Right lobe of liver (tissue), 6 donors: Measurements from ENCODE around the gene NT5DC3. TPM values are rescaled to one million over a fixed set of nuclear protein-coding genes. Genes with fewer than 3 reads are reported as not detected.

Experiments
- ATAC-seq, 4 donors: fragments of 200-7000 bp; cut with Tn5 transposase; one replicate each; pipeline ENCODE4 v1.9.1; 2020; ENCODE audit warnings: mild to moderate bottlenecking in 4 of 4, moderate library complexity in 4 of 4
- DNase-seq, 3 donors: peaks; one replicate each; pipeline ENCODE4 v3.0.0-alpha.2; 2020
- H3K27ac ChIP-seq, 3 donors: fragments of 200-600 bp; one replicate each; pipeline ENCODE4 v1.8.0; 2022
- H3K27me3 ChIP-seq, 2 donors: fragments of 200-600 bp; one replicate each; pipeline ENCODE4 v1.8.0; 2022
- H3K36me3 ChIP-seq, 4 donors: fragments of 200-600 bp; sonication (generic) in 1 of 4; one replicate each; pipeline versions ENCODE4 v1.5.1 to v1.8.0; 2017 to 2022; ENCODE audit warnings: control low read depth in 1 of 4
- H3K4me1 ChIP-seq, 4 donors: fragments of 200-600 bp; sonication (generic) in 1 of 4; one replicate each; pipeline versions ENCODE4 v1.5.1 to v1.8.0; 2017 to 2022; ENCODE audit warnings: control low read depth in 1 of 4
- H3K4me3 ChIP-seq, 3 donors: fragments of 200-600 bp; one replicate each; pipeline ENCODE4 v1.8.0; 2022
- H3K9me3 ChIP-seq, 4 donors: fragments of 200-600 bp; sonication (generic) in 1 of 4; one replicate each; pipeline versions ENCODE4 v1.5.1 to v1.8.0; 2017 to 2022; ENCODE audit warnings: control low read depth in 1 of 4
- POLR2A ChIP-seq: fragments of 450-650 bp; IDR thresholded peaks from one replicate; pipeline ENCODE4 v1.6.1; 2017; ENCODE audit warnings: antibody characterized with exemption, mild to moderate bottlenecking
- WGBS: methylation state at CpG from one replicate; pipeline ENCODE4 v1.1.6; 2018; ENCODE audit warnings: low coverage, low lambda C conversion rate; ENCODE audit not compliant: insufficient coverage; ENCODE audit errors: missing lambda C conversion rate; 5-methylcytosine and 5-hydroxymethylcytosine counted together
- intact Hi-C, 2 donors: fragments of 100-400 bp; cut with DNase I; formaldehyde crosslinking; loops; one replicate each; pipeline versions ENCODE4 v1.11.2 to v1.14.1; 2022
- total RNA-seq, 6 experiments: library from RNA; depleted of rRNA in 2 of 6; stranded (reverse); fragments of >200 nt in 2 of 6; fragmentation: NEBNext Ultra II Directional in 3 of 6; extraction: Animal tissue kit (Norgen Biotek cat#: 25700) in 3 of 6; gene quantifications; one replicate each; pipeline versions ENCODE4 v1.1.0 to v1.2.4, GENCODE V29; 2016 to 2023
- TF ChIP-seq, protein P1 (sequence below), 4 donors: fragments of 200-600 bp in 3 of 4; fragments of 450-650 bp in 1 of 4; IDR thresholded peaks; one replicate each; pipeline versions ENCODE4 v1.5.1 to v1.8.0; 2016 to 2022; ENCODE audit warnings: antibody characterized with exemption in 4 of 4, mild to moderate bottlenecking in 2 of 4
- donor health status: DM: no; HTN: yes; CAD: no.
- donor health status: DM: no; HTN: no; CAD: no.
- donor health status: DM: no; HTN: no; CAD: no.
- donor health status: DM: no; HTN: yes; CAD: no.
- donor health status: DM: no; HTN: yes; CAD: no.

Gene NT5DC3
- total RNA-seq, 6 experiments from 2014 or later: 3.3 to 10.2 (median 6.6) TPM

GRCh38 chr12:103734863-103735262 lies 106.2 kb downstream of the NT5DC3 start:
- H3K4me3 ChIP-seq: no peak overlapping the region
- 72% methylated on average over 2 of the region's 2 CpGs for WGBS

DNA sequence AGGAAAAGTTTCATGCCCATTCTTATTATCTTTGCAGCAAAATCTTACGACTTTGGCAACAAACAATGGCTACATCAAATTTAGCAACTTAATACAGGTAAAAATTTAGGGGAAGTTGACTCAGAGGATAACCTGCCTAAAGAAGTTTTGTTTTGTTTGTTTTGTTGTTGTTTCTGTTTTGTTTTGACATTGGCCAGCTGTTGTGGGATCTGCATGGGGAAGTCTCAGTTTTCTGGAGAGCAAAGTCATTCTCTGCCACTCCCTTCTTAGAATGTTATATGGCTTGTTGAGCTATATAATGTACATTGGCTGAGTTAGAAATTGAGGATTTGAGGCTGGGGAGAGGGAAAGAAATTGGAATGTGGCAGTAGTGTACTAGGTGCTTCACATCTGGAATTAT lies 109.5 kb downstream of the NT5DC3 start:
- TF ChIP-seq POLR2A: no peak
- TF ChIP-seq, protein P1, sequence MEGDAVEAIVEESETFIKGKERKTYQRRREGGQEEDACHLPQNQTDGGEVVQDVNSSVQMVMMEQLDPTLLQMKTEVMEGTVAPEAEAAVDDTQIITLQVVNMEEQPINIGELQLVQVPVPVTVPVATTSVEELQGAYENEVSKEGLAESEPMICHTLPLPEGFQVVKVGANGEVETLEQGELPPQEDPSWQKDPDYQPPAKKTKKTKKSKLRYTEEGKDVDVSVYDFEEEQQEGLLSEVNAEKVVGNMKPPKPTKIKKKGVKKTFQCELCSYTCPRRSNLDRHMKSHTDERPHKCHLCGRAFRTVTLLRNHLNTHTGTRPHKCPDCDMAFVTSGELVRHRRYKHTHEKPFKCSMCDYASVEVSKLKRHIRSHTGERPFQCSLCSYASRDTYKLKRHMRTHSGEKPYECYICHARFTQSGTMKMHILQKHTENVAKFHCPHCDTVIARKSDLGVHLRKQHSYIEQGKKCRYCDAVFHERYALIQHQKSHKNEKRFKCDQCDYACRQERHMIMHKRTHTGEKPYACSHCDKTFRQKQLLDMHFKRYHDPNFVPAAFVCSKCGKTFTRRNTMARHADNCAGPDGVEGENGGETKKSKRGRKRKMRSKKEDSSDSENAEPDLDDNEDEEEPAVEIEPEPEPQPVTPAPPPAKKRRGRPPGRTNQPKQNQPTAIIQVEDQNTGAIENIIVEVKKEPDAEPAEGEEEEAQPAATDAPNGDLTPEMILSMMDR (IDR thresholded peaks at IDR 0.05): no peak
- intact Hi-C loops: no loop called here
- no peaks in the 10 kb centered on the region for H3K4me1 ChIP-seq
- WGBS: 80% methylated on average over 1 of the region's 1 CpG
- no peak overlapping the region for H3K27ac ChIP-seq
- H3K36me3 ChIP-seq: no peaks in the 10 kb centered on the region
- H3K27me3 ChIP-seq: no peaks in the 10 kb centered on the region
- no peak for ATAC-seq
- DNase-seq: no peak
- H3K4me3 ChIP-seq: no peak overlapping the region
- no peaks in the 10 kb centered on the region for H3K9me3 ChIP-seq

More at GRCh38 chr12:103734863-103735262, 106.2 kb downstream of the NT5DC3 start:
- TF ChIP-seq, protein P1 (IDR thresholded peaks at IDR 0.05): no peak
- TF ChIP-seq POLR2A: no peak
- ATAC-seq: no peak
- intact Hi-C loops: no loop called here
- no peak overlapping the region for H3K27ac ChIP-seq
- H3K36me3 ChIP-seq: no peaks in the 10 kb centered on the region
- no peak for DNase-seq
- H3K27me3 ChIP-seq: no peaks in the 10 kb centered on the region
- H3K9me3 ChIP-seq: no peaks in the 10 kb centered on the region
- no peaks in the 10 kb centered on the region for H3K4me1 ChIP-seq

DNA sequence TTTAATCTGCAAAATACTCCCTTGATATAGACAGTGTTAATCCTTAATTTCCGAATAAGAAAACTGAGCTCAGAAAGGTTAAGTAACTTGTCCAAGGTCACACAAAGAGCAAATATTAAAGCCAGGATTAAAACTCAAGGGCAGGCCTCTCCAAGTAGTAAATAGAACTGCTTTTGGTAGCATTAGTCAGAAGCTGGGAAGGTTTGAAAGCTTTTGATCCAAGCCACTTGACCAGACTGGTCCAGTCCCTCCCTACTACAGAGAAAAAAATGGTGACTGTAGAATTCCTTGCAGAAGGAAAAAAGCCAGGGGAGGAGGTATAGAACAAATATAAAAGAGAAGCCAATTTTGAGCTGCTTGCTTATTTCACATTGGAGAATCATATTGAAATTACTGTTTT lies 111.5 kb downstream of the NT5DC3 start:
- Histone ChIP-seq H3K36me3 (no peaks in the 10 kb centered on the region), H3K27me3 (no peaks in the 10 kb centered on the region), H3K4me1 (no peaks in the 10 kb centered on the region), H3K9me3 (no peaks in the 10 kb centered on the region), H3K4me3 (no peak overlapping the region), H3K27ac (no peak overlapping the region)
- DNase-seq (no peak), ATAC-seq (no peak)
- intact Hi-C loops: no loop called here
- WGBS: 67% methylated on average over 1 of the region's 1 CpG
- TF ChIP-seq POLR2A: no peak
- TF ChIP-seq, protein P1 (IDR thresholded peaks at IDR 0.05): no peak

- intact Hi-C loops: no loop called here
- no peak for TF ChIP-seq POLR2A
- TF ChIP-seq, protein P1 (IDR thresholded peaks at IDR 0.05): no peak
- no peak overlapping the region for H3K27ac ChIP-seq
- no peak for DNase-seq
- WGBS: 70% methylated on average over 3 of the region's 4 CpGs
- no peaks in the 10 kb centered on the region for H3K9me3 ChIP-seq
- ATAC-seq: no peak
- no peaks in the 10 kb centered on the region for H3K4me1 ChIP-seq
- no peaks in the 10 kb centered on the region for H3K36me3 ChIP-seq
- H3K27me3 ChIP-seq: no peaks in the 10 kb centered on the region
- H3K4me3 ChIP-seq: no peak overlapping the region
Observed at GRCh38 chr12:103728323-103728722, 112.7 kb downstream of the NT5DC3 start.

DNA sequence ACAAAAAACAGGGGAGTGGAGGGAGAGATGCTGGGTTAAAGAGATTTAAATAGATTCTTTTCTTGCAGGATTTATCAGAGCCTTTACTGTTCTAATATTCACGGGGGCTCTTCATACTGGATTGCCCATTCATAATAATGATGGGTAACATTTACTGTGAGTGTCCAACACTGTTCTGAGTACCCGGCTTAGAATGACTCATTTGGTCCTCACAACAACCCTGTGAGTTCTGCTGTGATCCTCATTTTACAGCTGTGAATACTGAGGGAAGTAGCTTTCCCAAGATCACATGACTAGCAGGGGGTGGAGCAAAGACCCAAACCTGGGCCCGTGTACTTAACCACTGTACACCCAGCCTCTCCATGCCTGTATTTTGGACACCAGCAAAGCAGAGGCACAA lies 113.4 kb downstream of the NT5DC3 start:
- TF ChIP-seq POLR2A: no peak
- TF ChIP-seq, protein P1 (IDR thresholded peaks at IDR 0.05): no peak
- no peaks in the 10 kb centered on the region for H3K4me1 ChIP-seq
- no peaks in the 10 kb centered on the region for H3K36me3 ChIP-seq
- intact Hi-C loops: no loop called here
- no peaks in the 10 kb centered on the region for H3K9me3 ChIP-seq
- no peaks in the 10 kb centered on the region for H3K27me3 ChIP-seq
- no peak for DNase-seq
- H3K4me3 ChIP-seq: no peak overlapping the region
- H3K27ac ChIP-seq: no peak overlapping the region
- no peak for ATAC-seq
- WGBS: 53% methylated on average over 3 of the region's 3 CpGs
